ENCODE results near the gene MRPL19. TPM values are rescaled to one million over a fixed set of nuclear protein-coding genes. Genes with fewer than 3 reads are reported as not detected.
A peak's percentile ranks its signal among the peaks of the same experiment; 100 is the strongest.
"Not testable (repeated sequence)": the region's sequence is repeated elsewhere in the genome, so short reads cannot be mapped to it uniquely, and the experiment has no call there.

Gene MRPL19
- total RNA-seq, 1 donor from 2014 or later, result 24.0 TPM

- H3K4me1 ChIP-seq (ENCODE audit: control insufficient read depth in 3 of 3, insufficient read depth in 3 of 3, low read length in 3 of 3), result peaks cover 0 to 5% (median 0%) of the 10 kb centered on the region in 3 donors
- H3K4me3 ChIP-seq (ENCODE audit: low read length in 3 of 3), result no peak overlapping the region
- H3K36me3 ChIP-seq (ENCODE audit: control insufficient read depth in 3 of 3, insufficient read depth in 3 of 3, low read length in 3 of 3), result peaks cover 29 to 58% (median 34%) of the 10 kb centered on the region in 3 donors
- H3K27me3 ChIP-seq (ENCODE audit: control insufficient read depth in 3 of 3, insufficient read depth in 3 of 3, low read length in 3 of 3), result no peaks in the 10 kb centered on the region
- H3K9ac ChIP-seq (ENCODE audit: low read depth in 1 of 3, low read length in 3 of 3), result no peak overlapping the region
- no peaks in the 10 kb centered on the region for H3K9me3 ChIP-seq (ENCODE audit: control insufficient read depth in 3 of 3, low read length in 3 of 3)
- H3K27ac ChIP-seq (ENCODE audit: low read depth, low read length), result no peak overlapping the region
Measured at GRCh38 chr2:75655861-75656260, 9.3 kb downstream of the MRPL19 start.

GRCh38 chr2:75656563-75656962 is 10.0 kb downstream of the MRPL19 start:
- H3K27ac ChIP-seq (ENCODE audit: low read depth, low read length), result no peak overlapping the region
- H3K36me3 ChIP-seq (ENCODE audit: control insufficient read depth in 3 of 3, insufficient read depth in 3 of 3, low read length in 3 of 3), result peaks cover 28 to 56% (median 31%) of the 10 kb centered on the region in 3 donors

GRCh38 chr2:75657798-75658197 is 11.2 kb downstream of the MRPL19 start:
- H3K36me3 ChIP-seq (ENCODE audit: control insufficient read depth in 3 of 3, insufficient read depth in 3 of 3, low read length in 3 of 3), result peaks cover 24 to 50% (median 31%) of the 10 kb centered on the region in 3 donors
- H3K27ac ChIP-seq (ENCODE audit: low read depth, low read length), result no peak overlapping the region
- H3K4me3 ChIP-seq (ENCODE audit: low read length in 3 of 3), result no peak overlapping the region
- H3K27me3 ChIP-seq (ENCODE audit: control insufficient read depth in 3 of 3, insufficient read depth in 3 of 3, low read length in 3 of 3), result no peaks in the 10 kb centered on the region
- no peak overlapping the region for H3K9ac ChIP-seq (ENCODE audit: low read depth in 1 of 3, low read length in 3 of 3)
- no peaks in the 10 kb centered on the region for H3K4me1 ChIP-seq (ENCODE audit: control insufficient read depth in 3 of 3, insufficient read depth in 3 of 3, low read length in 3 of 3)
- H3K9me3 ChIP-seq (ENCODE audit: control insufficient read depth in 3 of 3, low read length in 3 of 3), result no peaks in the 10 kb centered on the region

More at GRCh38 chr2:75656563-75656962, 10.0 kb downstream of the MRPL19 start:
- no peak overlapping the region for H3K9ac ChIP-seq (ENCODE audit: low read depth in 1 of 3, low read length in 3 of 3)
- no peaks in the 10 kb centered on the region for H3K4me1 ChIP-seq (ENCODE audit: control insufficient read depth in 3 of 3, insufficient read depth in 3 of 3, low read length in 3 of 3)
- no peak overlapping the region for H3K4me3 ChIP-seq (ENCODE audit: low read length in 3 of 3)
- no peaks in the 10 kb centered on the region for H3K9me3 ChIP-seq (ENCODE audit: control insufficient read depth in 3 of 3, low read length in 3 of 3)
- H3K27me3 ChIP-seq (ENCODE audit: control insufficient read depth in 3 of 3, insufficient read depth in 3 of 3, low read length in 3 of 3), result no peaks in the 10 kb centered on the region

- H3K9me3 ChIP-seq (ENCODE audit: control insufficient read depth in 3 of 3, low read length in 3 of 3), result no peaks in the 10 kb centered on the region
- H3K4me3 ChIP-seq (ENCODE audit: low read length in 3 of 3), result no peak overlapping the region
- H3K9ac ChIP-seq (ENCODE audit: low read depth in 1 of 3, low read length in 3 of 3), result no peak overlapping the region
- H3K27me3 ChIP-seq (ENCODE audit: control insufficient read depth in 3 of 3, insufficient read depth in 3 of 3, low read length in 3 of 3), result no peaks in the 10 kb centered on the region
- no peak overlapping the region for H3K27ac ChIP-seq (ENCODE audit: low read depth, low read length)
- H3K4me1 ChIP-seq (ENCODE audit: control insufficient read depth in 3 of 3, insufficient read depth in 3 of 3, low read length in 3 of 3), result no peaks in the 10 kb centered on the region
- peaks cover 2 to 25% (median 7%) of the 10 kb centered on the region in 3 donors for H3K36me3 ChIP-seq (ENCODE audit: control insufficient read depth in 3 of 3, insufficient read depth in 3 of 3, low read length in 3 of 3)
Measured at GRCh38 chr2:75666911-75667310, 20.3 kb downstream of the MRPL19 start.

GRCh38 chr2:75667884-75668283 is 21.3 kb downstream of the MRPL19 start:
- H3K9me3 ChIP-seq (ENCODE audit: control insufficient read depth in 3 of 3, low read length in 3 of 3), result no peaks in the 10 kb centered on the region
- H3K4me3 ChIP-seq (ENCODE audit: low read length in 3 of 3), result no peak overlapping the region
- H3K4me1 ChIP-seq (ENCODE audit: control insufficient read depth in 3 of 3, insufficient read depth in 3 of 3, low read length in 3 of 3), result no peaks in the 10 kb centered on the region
- H3K27me3 ChIP-seq (ENCODE audit: control insufficient read depth in 3 of 3, insufficient read depth in 3 of 3, low read length in 3 of 3), result no peaks in the 10 kb centered on the region
- H3K27ac ChIP-seq (ENCODE audit: low read depth, low read length), result no peak overlapping the region
- no peak overlapping the region for H3K9ac ChIP-seq (ENCODE audit: low read depth in 1 of 3, low read length in 3 of 3)
- H3K36me3 ChIP-seq (ENCODE audit: control insufficient read depth in 3 of 3, insufficient read depth in 3 of 3, low read length in 3 of 3), result peaks cover 2 to 26% (median 11%) of the 10 kb centered on the region in 3 donors

GRCh38 chr2:75675423-75675822 is 28.8 kb downstream of the MRPL19 start:
- not testable (repeated sequence) for H3K4me3 ChIP-seq (ENCODE audit: low read length in 3 of 3); H3K27me3 ChIP-seq (ENCODE audit: control insufficient read depth in 3 of 3, insufficient read depth in 3 of 3, low read length in 3 of 3); H3K9me3 ChIP-seq (ENCODE audit: control insufficient read depth in 3 of 3, low read length in 3 of 3)
- Histone ChIP-seq H3K4me1 (ENCODE audit: control insufficient read depth in 3 of 3, insufficient read depth in 3 of 3, low read length in 3 of 3) (peaks cover 9 to 17% (median 14%) of the 10 kb centered on the region in 3 donors), H3K36me3 (ENCODE audit: control insufficient read depth in 3 of 3, insufficient read depth in 3 of 3, low read length in 3 of 3) (peaks cover 0 to 19% (median 11%) of the 10 kb centered on the region in 3 donors), H3K9ac (ENCODE audit: low read depth in 1 of 3, low read length in 3 of 3) (peak overlapping the region in 1 of 3 donors; percentile 17), H3K27ac (ENCODE audit: low read depth, low read length) (peak overlapping the region; percentile 82)

- H3K36me3 ChIP-seq (ENCODE audit: control insufficient read depth in 3 of 3, insufficient read depth in 3 of 3, low read length in 3 of 3), result peaks cover 0 to 20% (median 9%) of the 10 kb centered on the region in 3 donors
- peaks cover 9 to 17% (median 14%) of the 10 kb centered on the region in 3 donors for H3K4me1 ChIP-seq (ENCODE audit: control insufficient read depth in 3 of 3, insufficient read depth in 3 of 3, low read length in 3 of 3)
- H3K9me3 ChIP-seq (ENCODE audit: control insufficient read depth in 3 of 3, low read length in 3 of 3), result no peaks in the 10 kb centered on the region
- H3K27ac ChIP-seq (ENCODE audit: low read depth, low read length), result peak overlapping the region; percentile 82
- no peak overlapping the region for H3K4me3 ChIP-seq (ENCODE audit: low read length in 3 of 3)
- peak overlapping the region in 1 of 3 donors; percentile 17 for H3K9ac ChIP-seq (ENCODE audit: low read depth in 1 of 3, low read length in 3 of 3)
- H3K27me3 ChIP-seq (ENCODE audit: control insufficient read depth in 3 of 3, insufficient read depth in 3 of 3, low read length in 3 of 3), result no peaks in the 10 kb centered on the region
Measured at GRCh38 chr2:75675908-75676307, 29.3 kb downstream of the MRPL19 start.

GRCh38 chr2:75676464-75676863 is 29.9 kb downstream of the MRPL19 start:
- Histone ChIP-seq H3K9me3 (ENCODE audit: control insufficient read depth in 3 of 3, low read length in 3 of 3) (no peaks in the 10 kb centered on the region), H3K36me3 (ENCODE audit: control insufficient read depth in 3 of 3, insufficient read depth in 3 of 3, low read length in 3 of 3) (peaks cover 0 to 21% (median 5%) of the 10 kb centered on the region in 3 donors), H3K27me3 (ENCODE audit: control insufficient read depth in 3 of 3, insufficient read depth in 3 of 3, low read length in 3 of 3) (no peaks in the 10 kb centered on the region), H3K27ac (ENCODE audit: low read depth, low read length) (peak overlapping the region; percentile 82), H3K4me3 (ENCODE audit: low read length in 3 of 3) (no peak overlapping the region), H3K4me1 (ENCODE audit: control insufficient read depth in 3 of 3, insufficient read depth in 3 of 3, low read length in 3 of 3) (peaks cover 9 to 17% (median 14%) of the 10 kb centered on the region in 3 donors), H3K9ac (ENCODE audit: low read depth in 1 of 3, low read length in 3 of 3) (no peak overlapping the region)

- H3K27ac ChIP-seq (ENCODE audit: low read depth, low read length), result no peak overlapping the region
- no peak overlapping the region for H3K9ac ChIP-seq (ENCODE audit: low read depth in 1 of 3, low read length in 3 of 3)
- peaks cover 6 to 23% (median 8%) of the 10 kb centered on the region in 3 donors for H3K36me3 ChIP-seq (ENCODE audit: control insufficient read depth in 3 of 3, insufficient read depth in 3 of 3, low read length in 3 of 3)
Measured at GRCh38 chr2:75679556-75679955, 33.0 kb downstream of the MRPL19 start.

GRCh38 chr2:75680402-75680801 is 33.8 kb downstream of the MRPL19 start:
- H3K9me3 ChIP-seq (ENCODE audit: control insufficient read depth in 3 of 3, low read length in 3 of 3), result no peaks in the 10 kb centered on the region
- peaks cover 9 to 17% (median 14%) of the 10 kb centered on the region in 3 donors for H3K4me1 ChIP-seq (ENCODE audit: control insufficient read depth in 3 of 3, insufficient read depth in 3 of 3, low read length in 3 of 3)
- no peak overlapping the region for H3K27ac ChIP-seq (ENCODE audit: low read depth, low read length)
- H3K4me3 ChIP-seq (ENCODE audit: low read length in 3 of 3), result no peak overlapping the region
- H3K36me3 ChIP-seq (ENCODE audit: control insufficient read depth in 3 of 3, insufficient read depth in 3 of 3, low read length in 3 of 3), result peaks cover 8 to 28% (median 12%) of the 10 kb centered on the region in 3 donors
- H3K27me3 ChIP-seq (ENCODE audit: control insufficient read depth in 3 of 3, insufficient read depth in 3 of 3, low read length in 3 of 3), result no peaks in the 10 kb centered on the region
- no peak overlapping the region for H3K9ac ChIP-seq (ENCODE audit: low read depth in 1 of 3, low read length in 3 of 3)

More at GRCh38 chr2:75679556-75679955, 33.0 kb downstream of the MRPL19 start:
- no peaks in the 10 kb centered on the region for H3K27me3 ChIP-seq (ENCODE audit: control insufficient read depth in 3 of 3, insufficient read depth in 3 of 3, low read length in 3 of 3)
- no peaks in the 10 kb centered on the region for H3K9me3 ChIP-seq (ENCODE audit: control insufficient read depth in 3 of 3, low read length in 3 of 3)
- no peak overlapping the region for H3K4me3 ChIP-seq (ENCODE audit: low read length in 3 of 3)
- peaks cover 9 to 17% (median 14%) of the 10 kb centered on the region in 3 donors for H3K4me1 ChIP-seq (ENCODE audit: control insufficient read depth in 3 of 3, insufficient read depth in 3 of 3, low read length in 3 of 3)
